ENCODE measurements around the gene USP2.

- no peak for TF ChIP-seq POLR2AphosphoS5 (IDR thresholded peaks at IDR 0.05; ENCODE audit: low read depth, low read length)
- no peak for TF ChIP-seq POLR2A (IDR thresholded peaks at IDR 0.05; ENCODE audit: low read depth, low read length)
- TF ChIP-seq TAF1 (IDR thresholded peaks at IDR 0.05; ENCODE audit: low read depth, low read length) = no peak
These were observed 37.0 kb downstream of the USP2 start for GRCh38 chr11:119344291-119345010.

All from GM12891 (cell line).